HepG2 (cell line): ENCODE measurements around the gene CIAO3. TPM values are rescaled to one million over a fixed set of nuclear protein-coding genes. Genes with fewer than 3 reads are reported as not detected.

ENCODE experiments used
- ARHGAP35 ChIP-seq: sonication (generic); formaldehyde crosslinking; IDR thresholded peaks from 2 replicates; pipeline ENCODE4 v1.9.0; 2022; ENCODE audit warnings: mild to moderate bottlenecking, inconsistent platforms, moderate library complexity, missing genetic modification reagents, borderline replicate concordance
- HCFC1 ChIP-seq: fragments of 150-350 bp; IDR thresholded peaks from 2 replicates; pipeline ENCODE4 v1.6.1; 2014; ENCODE audit warnings: low read depth, low read length
- HOXA5 ChIP-seq: sonication (generic); formaldehyde crosslinking; IDR thresholded peaks from 2 replicates; pipeline ENCODE4 v1.4.0; 2020; ENCODE audit warnings: missing genetic modification reagents
- HOXA7 ChIP-seq: sonication (generic); formaldehyde crosslinking; IDR thresholded peaks from 2 replicates; pipeline ENCODE4 v1.8.1; 2022; ENCODE audit warnings: mild to moderate bottlenecking, missing genetic modification reagents, moderate library complexity
- MBNL3 ChIP-seq: fragments of 250-450 bp; sonication (Bioruptor Pico); conservative IDR thresholded peaks from 2 replicates; pipeline ENCODE4 v1.8.0; 2022; ENCODE audit warnings: mild to moderate bottlenecking, inconsistent platforms
- NR1H2 ChIP-seq: sonication (generic); formaldehyde crosslinking; IDR thresholded peaks from 2 replicates; pipeline ENCODE4 v1.8.1; 2022; ENCODE audit warnings: low read depth, missing genetic modification reagents, borderline replicate concordance
- PRMT3 ChIP-seq: sonication (generic); formaldehyde crosslinking; IDR thresholded peaks from 2 replicates; pipeline ENCODE4 v1.8.1; 2022; ENCODE audit warnings: low read depth, mild to moderate bottlenecking, moderate library complexity, missing genetic modification reagents, borderline replicate concordance
- TFAP4 ChIP-seq: sonication (generic); IDR thresholded peaks from 2 replicates; pipeline ENCODE4 v1.6.1; 2016; ENCODE audit warnings: low read depth, borderline replicate concordance
- ZBTB42 ChIP-seq: sonication (generic); formaldehyde crosslinking; IDR thresholded peaks from 2 replicates; pipeline ENCODE4 v1.5.0; 2020; ENCODE audit warnings: mild to moderate bottlenecking, missing genetic modification reagents
- ZMAT3 ChIP-seq: sonication (generic); formaldehyde crosslinking; conservative IDR thresholded peaks from 2 replicates; pipeline ENCODE4 v1.7.0; 2021; ENCODE audit warnings: missing genetic modification reagents
- ZNF367 ChIP-seq: sonication (generic); formaldehyde crosslinking; IDR thresholded peaks from 2 replicates; pipeline ENCODE4 v1.4.0; 2020; ENCODE audit warnings: missing genetic modification reagents, borderline replicate concordance
- ZNF788 ChIP-seq: sonication (generic); formaldehyde crosslinking; IDR thresholded peaks from 2 replicates; pipeline ENCODE4 v1.5.0; 2020; ENCODE audit warnings: mild to moderate bottlenecking, missing genetic modification reagents, borderline replicate concordance
- ZNF792 ChIP-seq: IDR thresholded peaks from 2 replicates; pipeline ENCODE4 v1.6.1; 2016
- ZNF878 ChIP-seq: sonication (generic); formaldehyde crosslinking; IDR thresholded peaks from 2 replicates; pipeline ENCODE4 v1.8.1; 2023; ENCODE audit warnings: mild to moderate bottlenecking, missing genetic modification reagents, moderate library complexity
- ZSCAN9 ChIP-seq: IDR thresholded peaks from 2 replicates; pipeline ENCODE4 v1.6.1; 2016; ENCODE audit warnings: borderline replicate concordance
- polyA plus RNA-seq, 8 experiments: library from polyadenylated mRNA; depleted of rRNA in 3 of 8; stranded (reverse) in 7 of 8; unstranded in 1 of 8; fragments of >200 nt; fragmentation: Illumina TruSeq in 4 of 8; extraction: Trizol in 4 of 8; gene quantifications; 2 replicates each; pipeline versions ENCODE4 v1.2.1 to v1.2.3, GENCODE V29; 2011 to 2016; ENCODE audit warnings: low read depth in 4 of 8, missing spikeins in 1 of 8, mixed read lengths in 1 of 8; ENCODE audit not compliant: insufficient read depth in 1 of 8
- total RNA-seq, 5 experiments: library from RNA; depleted of rRNA; stranded (reverse); fragments of >200 nt; fragmentation: Illumina TruSeq; extraction: Trizol; gene quantifications; 2 replicates each; pipeline ENCODE4 v1.2.3, GENCODE V29; 2016; ENCODE audit warnings: low read depth in 1 of 5
- TF ChIP-seq, protein P1 (sequence below): sonication (generic); formaldehyde crosslinking; IDR thresholded peaks from 2 replicates; pipeline ENCODE4 v1.8.1; 2023; ENCODE audit warnings: mild to moderate bottlenecking, missing genetic modification reagents
- TF ChIP-seq, protein P2 (sequence below): sonication (generic); formaldehyde crosslinking; IDR thresholded peaks from 2 replicates; pipeline ENCODE4 v1.5.0; 2020; ENCODE audit warnings: mild to moderate bottlenecking, missing genetic modification reagents
- TF ChIP-seq, protein P3 (sequence below): sonication (generic); formaldehyde crosslinking; IDR thresholded peaks from 2 replicates; pipeline ENCODE4 v1.4.0; 2020; ENCODE audit warnings: missing genetic modification reagents, mild to moderate bottlenecking, borderline replicate concordance
- TF ChIP-seq, protein P4 (sequence below): IDR thresholded peaks from 2 replicates; pipeline ENCODE4 v1.6.1; 2016

Gene CIAO3
- total and polyA plus RNA-seq, 2 of the 13 experiments (the other 11 are each of a cell fraction or from before 2014, with no cell fraction given) = 21.7 to 25.0 TPM

DNA sequence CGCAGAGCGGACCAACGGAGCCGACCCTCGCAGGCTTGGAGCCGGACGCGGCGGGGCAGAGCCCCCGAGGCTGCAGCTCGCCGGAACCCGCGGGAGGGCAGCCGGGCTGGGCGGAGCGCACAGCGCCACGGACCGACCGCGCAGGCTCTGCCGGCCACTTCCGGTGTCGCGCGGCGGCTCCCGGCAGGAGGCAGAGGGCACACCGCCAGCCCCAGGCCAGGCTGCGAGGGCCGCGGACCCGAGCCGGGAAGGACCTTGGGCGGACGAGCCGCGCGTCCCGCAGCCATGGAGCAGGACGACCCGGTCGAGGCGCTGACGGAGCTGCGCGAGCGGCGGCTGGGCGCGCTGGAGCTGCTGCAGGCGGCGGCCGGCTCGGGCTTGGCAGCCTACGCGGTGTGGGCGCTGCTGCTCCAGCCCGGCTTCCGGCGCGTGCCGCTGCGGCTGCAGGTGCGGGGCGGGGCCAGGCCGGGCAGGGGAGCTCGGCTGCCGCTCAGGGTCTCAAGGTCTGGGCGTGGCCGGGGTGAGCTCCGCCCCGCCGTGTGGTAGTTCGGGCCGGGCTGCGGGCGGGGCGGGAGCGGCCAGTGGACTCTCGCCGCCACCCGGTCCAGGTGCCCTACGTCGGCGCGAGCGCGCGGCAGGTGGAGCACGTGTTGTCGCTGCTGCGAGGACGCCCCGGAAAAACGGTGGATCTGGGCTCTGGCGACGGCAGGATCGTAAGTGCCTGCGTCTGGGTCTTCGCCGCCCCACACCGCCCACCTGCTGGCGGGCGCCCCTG is 19.6 kb downstream of the CIAO3 start, which contains the start of gene ANTKMT (continued):
- TF ChIP-seq ARHGAP35 (CRISPR knock-in tag) (peak; percentile 80; the same call in 1 of the 2 replicates), HOXA7 (CRISPR knock-in tag) (no peak), ZMAT3 (CRISPR knock-in tag) (0 out of 2 replicates have a peak, but pooled peaks have one; percentile 32), ZNF788 (0 out of 2 replicates have a peak, but pooled peaks have one; percentile 47), MBNL3 (CRISPR knock-in tag) (no peak), HCFC1 (peak; percentile 58), NR1H2 (no peak), ZNF878 (no peak), ZNF792 (no peak), ZSCAN9 (CRISPR knock-in tag) (no peak), PRMT3 (CRISPR knock-in tag) (peak; percentile 1; the same call in 1 of the 2 replicates), ZNF367 (CRISPR knock-in tag) (no peak; the same call in 1 of the 2 replicates), HOXA5 (CRISPR knock-in tag) (peak; percentile 58; the same call in 1 of the 2 replicates), ZBTB42 (CRISPR knock-in tag) (no peak), TFAP4 (peak; percentile 21; the same call in 1 of the 2 replicates)
- TF ChIP-seq, protein P1, sequence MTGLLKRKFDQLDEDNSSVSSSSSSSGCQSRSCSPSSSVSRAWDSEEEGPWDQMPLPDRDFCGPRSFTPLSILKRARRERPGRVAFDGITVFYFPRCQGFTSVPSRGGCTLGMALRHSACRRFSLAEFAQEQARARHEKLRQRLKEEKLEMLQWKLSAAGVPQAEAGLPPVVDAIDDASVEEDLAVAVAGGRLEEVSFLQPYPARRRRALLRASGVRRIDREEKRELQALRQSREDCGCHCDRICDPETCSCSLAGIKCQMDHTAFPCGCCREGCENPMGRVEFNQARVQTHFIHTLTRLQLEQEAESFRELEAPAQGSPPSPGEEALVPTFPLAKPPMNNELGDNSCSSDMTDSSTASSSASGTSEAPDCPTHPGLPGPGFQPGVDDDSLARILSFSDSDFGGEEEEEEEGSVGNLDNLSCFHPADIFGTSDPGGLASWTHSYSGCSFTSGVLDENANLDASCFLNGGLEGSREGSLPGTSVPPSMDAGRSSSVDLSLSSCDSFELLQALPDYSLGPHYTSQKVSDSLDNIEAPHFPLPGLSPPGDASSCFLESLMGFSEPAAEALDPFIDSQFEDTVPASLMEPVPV = peak; percentile 83
- TF ChIP-seq, protein P2, sequence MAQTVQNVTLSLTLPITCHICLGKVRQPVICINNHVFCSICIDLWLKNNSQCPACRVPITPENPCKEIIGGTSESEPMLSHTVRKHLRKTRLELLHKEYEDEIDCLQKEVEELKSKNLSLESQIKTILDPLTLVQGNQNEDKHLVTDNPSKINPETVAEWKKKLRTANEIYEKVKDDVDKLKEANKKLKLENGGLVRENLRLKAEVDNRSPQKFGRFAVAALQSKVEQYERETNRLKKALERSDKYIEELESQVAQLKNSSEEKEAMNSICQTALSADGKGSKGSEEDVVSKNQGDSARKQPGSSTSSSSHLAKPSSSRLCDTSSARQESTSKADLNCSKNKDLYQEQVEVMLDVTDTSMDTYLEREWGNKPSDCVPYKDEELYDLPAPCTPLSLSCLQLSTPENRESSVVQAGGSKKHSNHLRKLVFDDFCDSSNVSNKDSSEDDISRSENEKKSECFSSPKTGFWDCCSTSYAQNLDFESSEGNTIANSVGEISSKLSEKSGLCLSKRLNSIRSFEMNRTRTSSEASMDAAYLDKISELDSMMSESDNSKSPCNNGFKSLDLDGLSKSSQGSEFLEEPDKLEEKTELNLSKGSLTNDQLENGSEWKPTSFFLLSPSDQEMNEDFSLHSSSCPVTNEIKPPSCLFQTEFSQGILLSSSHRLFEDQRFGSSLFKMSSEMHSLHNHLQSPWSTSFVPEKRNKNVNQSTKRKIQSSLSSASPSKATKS (CRISPR knock-in tag) = no peak; the same call in 1 of the 2 replicates
- TF ChIP-seq, protein P3, sequence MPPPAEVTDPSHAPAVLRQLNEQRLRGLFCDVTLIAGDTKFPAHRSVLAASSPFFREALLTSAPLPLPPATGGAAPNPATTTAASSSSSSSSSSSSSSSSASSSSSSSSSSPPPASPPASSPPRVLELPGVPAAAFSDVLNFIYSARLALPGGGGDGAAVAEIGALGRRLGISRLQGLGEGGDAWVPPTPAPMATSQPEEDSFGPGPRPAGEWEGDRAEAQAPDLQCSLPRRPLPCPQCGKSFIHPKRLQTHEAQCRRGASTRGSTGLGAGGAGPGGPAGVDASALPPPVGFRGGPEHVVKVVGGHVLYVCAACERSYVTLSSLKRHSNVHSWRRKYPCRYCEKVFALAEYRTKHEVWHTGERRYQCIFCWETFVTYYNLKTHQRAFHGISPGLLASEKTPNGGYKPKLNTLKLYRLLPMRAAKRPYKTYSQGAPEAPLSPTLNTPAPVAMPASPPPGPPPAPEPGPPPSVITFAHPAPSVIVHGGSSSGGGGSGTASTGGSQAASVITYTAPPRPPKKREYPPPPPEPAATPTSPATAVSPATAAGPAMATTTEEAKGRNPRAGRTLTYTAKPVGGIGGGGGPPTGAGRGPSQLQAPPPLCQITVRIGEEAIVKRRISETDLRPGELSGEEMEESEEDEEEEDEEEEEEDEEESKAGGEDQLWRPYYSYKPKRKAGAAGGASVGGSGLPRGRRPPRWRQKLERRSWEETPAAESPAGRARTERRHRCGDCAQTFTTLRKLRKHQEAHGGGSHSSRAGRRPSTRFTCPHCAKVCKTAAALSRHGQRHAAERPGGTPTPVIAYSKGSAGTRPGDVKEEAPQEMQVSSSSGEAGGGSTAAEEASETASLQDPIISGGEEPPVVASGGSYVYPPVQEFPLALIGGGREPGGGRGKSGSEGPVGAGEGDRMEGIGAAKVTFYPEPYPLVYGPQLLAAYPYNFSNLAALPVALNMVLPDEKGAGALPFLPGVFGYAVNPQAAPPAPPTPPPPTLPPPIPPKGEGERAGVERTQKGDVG (CRISPR knock-in tag) = no peak
- TF ChIP-seq, protein P4, sequence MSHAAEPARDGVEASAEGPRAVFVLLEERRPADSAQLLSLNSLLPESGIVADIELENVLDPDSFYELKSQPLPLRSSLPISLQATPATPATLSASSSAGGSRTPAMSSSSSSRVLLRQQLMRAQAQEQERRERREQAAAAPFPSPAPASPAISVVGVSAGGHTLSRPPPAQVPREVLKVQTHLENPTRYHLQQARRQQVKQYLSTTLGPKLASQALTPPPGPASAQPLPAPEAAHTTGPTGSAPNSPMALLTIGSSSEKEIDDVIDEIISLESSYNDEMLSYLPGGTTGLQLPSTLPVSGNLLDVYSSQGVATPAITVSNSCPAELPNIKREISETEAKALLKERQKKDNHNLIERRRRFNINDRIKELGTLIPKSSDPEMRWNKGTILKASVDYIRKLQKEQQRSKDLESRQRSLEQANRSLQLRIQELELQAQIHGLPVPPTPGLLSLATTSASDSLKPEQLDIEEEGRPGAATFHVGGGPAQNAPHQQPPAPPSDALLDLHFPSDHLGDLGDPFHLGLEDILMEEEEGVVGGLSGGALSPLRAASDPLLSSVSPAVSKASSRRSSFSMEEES (CRISPR knock-in tag) = no peak
